HepG2 (cell line): Measurements from ENCODE around the gene THAP5. TPM values are rescaled to one million over a fixed set of nuclear protein-coding genes. Genes with fewer than 3 reads are reported as not detected.
A peak's percentile ranks its signal among the peaks of the same experiment; 100 is the strongest.

ENCODE experiments used
- ATF7 ChIP-seq, 2 experiments: fragments of 450-650 bp in 1 of 2; sonication (generic) in 1 of 2; formaldehyde crosslinking in 1 of 2; IDR thresholded peaks; 2 replicates each; pipeline versions ENCODE4 v1.4.0 to v1.6.1; 2016 to 2020; ENCODE audit warnings: antibody characterized with exemption in 1 of 2, mild to moderate bottlenecking in 1 of 2, missing genetic modification reagents in 1 of 2
- ATRX ChIP-seq: sonication (generic); formaldehyde crosslinking; IDR thresholded peaks from 2 replicates; pipeline ENCODE4 v1.4.0; 2020; ENCODE audit warnings: missing genetic modification reagents, borderline replicate concordance
- CENPBD1 ChIP-seq: sonication (generic); formaldehyde crosslinking; IDR thresholded peaks from 2 replicates; pipeline ENCODE4 v1.8.0; 2022; ENCODE audit warnings: missing genetic modification reagents, low read depth, mild to moderate bottlenecking, borderline replicate concordance
- CERS6 ChIP-seq: sonication (generic); formaldehyde crosslinking; IDR thresholded peaks from 2 replicates; pipeline ENCODE4 v1.5.0; 2020; ENCODE audit warnings: missing genetic modification reagents
- CSRNP2 ChIP-seq: sonication (generic); formaldehyde crosslinking; conservative IDR thresholded peaks from 2 replicates; pipeline ENCODE4 v1.8.0; 2022; ENCODE audit warnings: low read depth, missing genetic modification reagents
- FOSL2 ChIP-seq: sonication (generic); formaldehyde crosslinking; IDR thresholded peaks from 2 replicates; pipeline ENCODE4 v1.4.0; 2020; ENCODE audit warnings: missing genetic modification reagents
- FOXM1 ChIP-seq: sonication (generic); formaldehyde crosslinking; IDR thresholded peaks from 2 replicates; pipeline ENCODE4 v1.5.0; 2020; ENCODE audit warnings: missing genetic modification reagents
- GPBP1L1 ChIP-seq: sonication (generic); formaldehyde crosslinking; IDR thresholded peaks from 2 replicates; pipeline ENCODE4 v1.5.0; 2020; ENCODE audit warnings: mild to moderate bottlenecking, missing genetic modification reagents
- MAX ChIP-seq: IDR thresholded peaks from 2 replicates; pipeline ENCODE4 v1.6.1; 2012; ENCODE audit warnings: inconsistent platforms
- MED13 ChIP-seq: sonication (generic); formaldehyde crosslinking; IDR thresholded peaks from 2 replicates; pipeline ENCODE4 v1.5.0; 2020; ENCODE audit warnings: missing genetic modification reagents
- MYC ChIP-seq: sonication (generic); formaldehyde crosslinking; IDR thresholded peaks from 2 replicates; pipeline ENCODE4 v1.9.0; 2021; ENCODE audit warnings: missing genetic modification reagents, borderline replicate concordance
- NR2F2 ChIP-seq: IDR thresholded peaks from 2 replicates; pipeline ENCODE4 v1.6.1; 2012; ENCODE audit warnings: low read depth, inconsistent platforms, borderline replicate concordance
- PITX1 ChIP-seq: sonication (generic); formaldehyde crosslinking; IDR thresholded peaks from 2 replicates; pipeline ENCODE4 v1.5.1; 2020; ENCODE audit warnings: mild to moderate bottlenecking, missing genetic modification reagents
- PRDM15 ChIP-seq: sonication (generic); formaldehyde crosslinking; IDR thresholded peaks from 2 replicates; pipeline ENCODE4 v1.4.0; 2020; ENCODE audit warnings: missing genetic modification reagents
- STAG1 ChIP-seq: sonication (generic); formaldehyde crosslinking; IDR thresholded peaks from 2 replicates; pipeline ENCODE4 v1.4.0; 2020; ENCODE audit warnings: missing genetic modification reagents
- ZC3H4 ChIP-seq: sonication (generic); formaldehyde crosslinking; IDR thresholded peaks from 2 replicates; pipeline ENCODE4 v1.4.0; 2020; ENCODE audit warnings: missing genetic modification reagents, borderline replicate concordance
- ZNF234 ChIP-seq: sonication (generic); formaldehyde crosslinking; conservative IDR thresholded peaks from 2 replicates; pipeline ENCODE4 v1.5.1; 2020; ENCODE audit warnings: mild to moderate bottlenecking, missing genetic modification reagents
- ZNF256 ChIP-seq: sonication (generic); formaldehyde crosslinking; conservative IDR thresholded peaks from 2 replicates; pipeline ENCODE4 v1.4.0; 2020; ENCODE audit warnings: missing genetic modification reagents
- ZNF282 ChIP-seq: fragments of 450-650 bp; IDR thresholded peaks from 2 replicates; pipeline ENCODE4 v1.6.1; 2018; ENCODE audit not compliant: partially characterized antibody
- ZNF329 ChIP-seq: sonication (generic); formaldehyde crosslinking; IDR thresholded peaks from 2 replicates; pipeline ENCODE4 v1.9.0; 2021; ENCODE audit warnings: low read depth, mild to moderate bottlenecking, missing genetic modification reagents
- ZNF44 ChIP-seq: sonication (generic); formaldehyde crosslinking; IDR thresholded peaks from 2 replicates; pipeline ENCODE4 v1.5.1; 2020; ENCODE audit warnings: mild to moderate bottlenecking, missing genetic modification reagents
- polyA plus RNA-seq, 8 experiments: library from polyadenylated mRNA; depleted of rRNA in 3 of 8; stranded (reverse) in 7 of 8; unstranded in 1 of 8; fragments of >200 nt; fragmentation: Illumina TruSeq in 4 of 8; extraction: Trizol in 4 of 8; gene quantifications; 2 replicates each; pipeline versions ENCODE4 v1.2.1 to v1.2.3, GENCODE V29; 2011 to 2016; ENCODE audit warnings: low read depth in 4 of 8, missing spikeins in 1 of 8, mixed read lengths in 1 of 8; ENCODE audit not compliant: insufficient read depth in 1 of 8
- total RNA-seq, 5 experiments: library from RNA; depleted of rRNA; stranded (reverse); fragments of >200 nt; fragmentation: Illumina TruSeq; extraction: Trizol; gene quantifications; 2 replicates each; pipeline ENCODE4 v1.2.3, GENCODE V29; 2016; ENCODE audit warnings: low read depth in 1 of 5

Gene THAP5
- total and polyA plus RNA-seq, 2 of the 13 experiments (the other 11 are each of a cell fraction or from before 2014, with no cell fraction given): 3.6 to 11.8 TPM

GRCh38 chr7:108525985-108526767, 43.3 kb downstream of the THAP5 start, which contains the start of gene PNPLA8 (continued):
- TF ChIP-seq PRDM15 (CRISPR knock-in tag) (no peak), ZNF44 (CRISPR knock-in tag) (no peak), MAX (peak; percentile 97), ATF7 (IDR thresholded peaks at IDR 0.05) (peak; percentile 48; the same call in 1 of the 2 replicates), ATF7 (CRISPR knock-in tag; IDR thresholded peaks at IDR 0.05) (peak; percentile 77; the same call in 1 of the 2 replicates), ZNF282 (no peak), FOXM1 (CRISPR knock-in tag) (no peak), PITX1 (peak; percentile 61; the same call in 1 of the 2 replicates), MED13 (CRISPR knock-in tag) (no peak), STAG1 (CRISPR knock-in tag) (no peak), ZNF329 (CRISPR knock-in tag) (peak; percentile 87; the same call in 1 of the 2 replicates), NR2F2 (no peak; the same call in 1 of the 2 replicates), MYC (CRISPR knock-in tag) (peak; percentile 47; the same call in 1 of the 2 replicates), ZC3H4 (CRISPR knock-in tag) (no peak), FOSL2 (CRISPR knock-in tag) (no peak), CSRNP2 (CRISPR knock-in tag) (no peak), ZNF256 (CRISPR knock-in tag) (no peak), ZNF234 (no peak), CENPBD1 (peak; percentile 86; the same call in 1 of the 2 replicates), ATRX (CRISPR knock-in tag) (no peak), GPBP1L1 (CRISPR knock-in tag) (no peak), CERS6 (CRISPR knock-in tag) (no peak)
